Measurements from ENCODE around the gene A4GALT. TPM values are rescaled to one million over a fixed set of nuclear protein-coding genes. Genes with fewer than 3 reads are reported as not detected.

A4GALT gene
- total RNA-seq: 24.8 and 54.1 TPM in 2 replicates

GRCh38 chr22:42720263-42721044, at the start of gene A4GALT:
Gene A4GALT, minus strand, starts transcription at chr22:42720870. Its CDS starts 26,919 bp downstream, at chr22:42693951.

GRCh38 chr22:42649246-42650099, 71.2 kb downstream of the A4GALT start, which contains the start of gene CYB5R3:
Gene CYB5R3, minus strand, starts transcription at chr22:42649392. Its CDS starts 77 bp downstream, at chr22:42649315.

Other genes with a start within 250 kb of the A4GALT start
- gene RRP7A, start 201.1 kb downstream of the A4GALT start, total RNA-seq: 27.8 and 52.4 TPM in 2 replicates
- gene SERHL2, start 166.9 kb downstream of the A4GALT start, total RNA-seq: 1.9 and 3.2 TPM in 2 replicates
- gene POLDIP3, start 106.0 kb downstream of the A4GALT start, total RNA-seq: 19.6 and 35.7 TPM in 2 replicates
- gene ATP5MGL, start 80.3 kb downstream of the A4GALT start, total RNA-seq: 0.32 and 1.3 TPM in 2 replicates
- gene CYB5R3, start 71.5 kb downstream of the A4GALT start, total RNA-seq: 49.1 and 158 TPM in 2 replicates
- gene ARFGAP3, start 136.4 kb upstream of the A4GALT start, total RNA-seq: 42.6 and 60.3 TPM in 2 replicates